Fibroblast of lung (primary cell): ENCODE measurements around the gene KLHL26. TPM values are rescaled to one million over a fixed set of nuclear protein-coding genes. Genes with fewer than 3 reads are reported as not detected.

Source experiments
- DNase-seq, 2 donors: peaks; one replicate each; pipeline versions ENCODE4 v3.0.0 to v3.0.0-alpha.2; 2010; ENCODE audit warnings: low read depth in 2 of 2
- H2AFZ ChIP-seq: 2 replicates; pipeline ENCODE4 v1.5.1; 2012; ENCODE audit warnings: low read length, control low read depth, inconsistent platforms
- H3K27ac ChIP-seq: 2 replicates; pipeline ENCODE4 v1.5.1; 2011; ENCODE audit warnings: low read length, control low read depth; ENCODE audit not compliant: insufficient read depth
- H3K27me3 ChIP-seq: 2 replicates; pipeline ENCODE4 v1.5.1; 2011; ENCODE audit warnings: mild to moderate bottlenecking, low read length; ENCODE audit not compliant: control insufficient read depth, insufficient read depth
- H3K36me3 ChIP-seq: 2 replicates; pipeline ENCODE4 v1.5.1; 2011; ENCODE audit warnings: low read length; ENCODE audit not compliant: control insufficient read depth, insufficient read depth
- H3K4me1 ChIP-seq: 2 replicates; pipeline ENCODE4 v1.5.1; 2011; ENCODE audit warnings: low read length; ENCODE audit not compliant: control insufficient read depth, insufficient read depth; ENCODE audit errors: extremely low read depth
- H3K4me2 ChIP-seq: 2 replicates; pipeline ENCODE4 v1.5.1; 2011; ENCODE audit warnings: low read length, control low read depth; ENCODE audit not compliant: insufficient read depth; ENCODE audit errors: extremely low read depth
- H3K4me3 ChIP-seq, 4 experiments: fragments of 200-600 bp in 1 of 4; sonication (generic) in 1 of 4; replicated peaks in 1 of 4; 2 replicates each; pipeline ENCODE4 v1.5.1; 2011 to 2016; ENCODE audit warnings: low read length in 4 of 4, low read depth in 3 of 4, mild to moderate bottlenecking in 3 of 4, control low read depth in 2 of 4, inconsistent platforms in 1 of 4, mixed read lengths in 1 of 4; ENCODE audit not compliant: insufficient read depth in 1 of 4; ENCODE audit errors: control extremely low read depth in 1 of 4
- H3K79me2 ChIP-seq: 2 replicates; pipeline ENCODE4 v1.5.1; 2012; ENCODE audit warnings: mild to moderate bottlenecking, low read length, inconsistent platforms; ENCODE audit not compliant: control insufficient read depth, insufficient read depth
- H3K9ac ChIP-seq: 2 replicates; pipeline ENCODE4 v1.5.1; 2011; ENCODE audit warnings: mild to moderate bottlenecking, low read length, control low read depth; ENCODE audit not compliant: insufficient read depth
- H3K9me3 ChIP-seq: 2 replicates; pipeline ENCODE4 v1.5.1; 2012; ENCODE audit warnings: low read depth, low read length; ENCODE audit not compliant: control insufficient read depth, insufficient read depth
- H4K20me1 ChIP-seq: 2 replicates; pipeline ENCODE4 v1.5.1; 2011; ENCODE audit warnings: low read length; ENCODE audit not compliant: control insufficient read depth, insufficient read depth; ENCODE audit errors: extremely low read depth
- CTCF ChIP-seq, 2 donors: IDR thresholded peaks in 1 of 2; conservative IDR thresholded peaks in 1 of 2; 1 replicate in 1 of 2; 2 replicates in 1 of 2; pipeline ENCODE4 v1.5.1; 2011 to 2012; ENCODE audit warnings: low read length in 2 of 2, control low read depth in 1 of 2, inconsistent platforms in 1 of 2, low read depth in 1 of 2, mild to moderate bottlenecking in 1 of 2
- EZH2 ChIP-seq: IDR thresholded peaks from 2 replicates; pipeline ENCODE4 v1.5.1; 2012; ENCODE audit warnings: low read length, control low read depth, mild to moderate bottlenecking; ENCODE audit errors: missing control alignments
- polyA plus RNA-seq, 2 donors: library from polyadenylated mRNA; depleted of rRNA in 1 of 2; stranded (reverse) in 1 of 2; unstranded in 1 of 2; fragments of >200 nt; gene quantifications; 2 replicates each; pipeline ENCODE4 v1.2.1, GENCODE V29; 2011 to 2012; ENCODE audit warnings: missing spikeins in 1 of 2
- total RNA-seq: library from RNA; depleted of rRNA; stranded (reverse); fragments of >200 nt; gene quantifications from 2 replicates; pipeline ENCODE4 v1.2.1, GENCODE V29; 2014

The KLHL26 gene
- total and polyA plus RNA-seq, 2 donors (not counting 1 experiment from before 2014, with no cell fraction given) = 1.4 to 3.5 TPM

- H3K4me1 ChIP-seq = peaks cover 9% of the 10 kb centered on the region
- no peaks in the 10 kb centered on the region for H3K36me3 ChIP-seq
- peak within 1 kb of the TSS; percentile 91 for H2AFZ ChIP-seq
- no peaks in the 10 kb centered on the region for H3K27me3 ChIP-seq
- H3K27ac ChIP-seq = peak within 1 kb of the TSS; percentile 63
- peaks cover 7% of the 10 kb centered on the region for H3K79me2 ChIP-seq
- no peaks in the 10 kb centered on the region for H3K9me3 ChIP-seq
- DNase-seq = peak; percentile 71 to 84
- peak within 1 kb of the TSS; percentile 56 to 85 (median 72) for H3K4me3 ChIP-seq
- TF ChIP-seq CTCF (conservative IDR thresholded peaks at IDR 0.05 in 1 of 2, IDR thresholded peaks at IDR 0.05 in 1 of 2; ENCODE audit: low read depth in 1 of 2, low read length in 2 of 2) = no peak
- TF ChIP-seq EZH2 = no peak
- H3K4me2 ChIP-seq = peak within 1 kb of the TSS; percentile 99
- no peaks in the 10 kb centered on the region for H4K20me1 ChIP-seq
- peak within 1 kb of the TSS; percentile 88 for H3K9ac ChIP-seq
These were observed 46.5 kb downstream of the KLHL26 start, which contains the start of gene CRTC1 for GRCh38 chr19:18683109-18683957. Gene CRTC1 (plus strand): TSS chr19:18683680. CDS start chr19:18683703, 23 bp downstream.

GRCh38 chr19:18683958-18684641, 47.3 kb downstream of the KLHL26 start:
- Histone ChIP-seq H3K79me2 (peaks cover 7% of the 10 kb centered on the region), H3K4me3 (peak overlapping the region; percentile 42 to 85 (median 72)), H3K36me3 (no peaks in the 10 kb centered on the region), H3K9me3 (no peaks in the 10 kb centered on the region), H3K27ac (no peak overlapping the region), H4K20me1 (no peaks in the 10 kb centered on the region), H3K4me1 (peaks cover 6% of the 10 kb centered on the region), H3K27me3 (no peaks in the 10 kb centered on the region), H3K9ac (peak overlapping the region; percentile 30), H2AFZ (no peak overlapping the region), H3K4me2 (peak overlapping the region; percentile 99)
- no peak for DNase-seq
- TF ChIP-seq CTCF (conservative IDR thresholded peaks at IDR 0.05 in 1 of 2, IDR thresholded peaks at IDR 0.05 in 1 of 2; ENCODE audit: low read depth in 1 of 2, low read length in 2 of 2) (no peak), EZH2 (no peak)

GRCh38 chr19:18684642-18684993, 47.8 kb downstream of the KLHL26 start:
- H3K27me3 ChIP-seq = no peaks in the 10 kb centered on the region
- no peak overlapping the region for H3K27ac ChIP-seq
- H3K4me2 ChIP-seq = peak overlapping the region; percentile 99
- H2AFZ ChIP-seq = no peak overlapping the region
- H3K9me3 ChIP-seq = no peaks in the 10 kb centered on the region
- H4K20me1 ChIP-seq = no peaks in the 10 kb centered on the region
- TF ChIP-seq CTCF (conservative IDR thresholded peaks at IDR 0.05 in 1 of 2, IDR thresholded peaks at IDR 0.05 in 1 of 2; ENCODE audit: low read depth in 1 of 2, low read length in 2 of 2) (no peak), EZH2 (no peak)
- H3K79me2 ChIP-seq = peaks cover 7% of the 10 kb centered on the region
- peaks cover 6% of the 10 kb centered on the region for H3K4me1 ChIP-seq
- no peaks in the 10 kb centered on the region for H3K36me3 ChIP-seq
- DNase-seq = no peak
- H3K4me3 ChIP-seq = peak overlapping the region in 1 of 4 experiments; percentile 72
- H3K9ac ChIP-seq = no peak overlapping the region
